ENCODE measurements around the gene LIFR. TPM values are rescaled to one million over a fixed set of nuclear protein-coding genes. Genes with fewer than 3 reads are reported as not detected.
A peak's percentile ranks its signal among the peaks of the same experiment; 100 is the strongest.

LIFR gene
- total RNA-seq, 1 donor from 2014 or later: 101 TPM

DNA sequence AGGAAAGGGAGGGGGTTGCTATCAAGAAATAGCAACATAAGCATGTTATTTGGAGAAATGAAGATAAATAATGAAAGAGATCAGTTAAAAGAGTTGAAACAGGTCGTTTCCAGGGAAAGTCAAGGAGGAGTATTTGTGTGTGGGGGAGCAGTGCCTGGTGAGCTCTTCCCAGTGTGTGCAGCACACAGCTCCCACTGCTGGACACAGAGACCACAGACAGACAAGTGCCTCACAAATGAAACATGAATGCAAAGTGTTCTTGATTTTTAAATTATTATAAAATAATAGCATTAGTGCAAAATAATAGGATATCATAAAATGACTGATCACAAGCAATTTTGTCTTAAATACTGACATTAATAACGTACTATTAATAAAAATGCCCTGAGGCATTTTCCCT lies 40.8 kb downstream of the LIFR start:
- peak; percentile 52 for DNase-seq

DNA sequence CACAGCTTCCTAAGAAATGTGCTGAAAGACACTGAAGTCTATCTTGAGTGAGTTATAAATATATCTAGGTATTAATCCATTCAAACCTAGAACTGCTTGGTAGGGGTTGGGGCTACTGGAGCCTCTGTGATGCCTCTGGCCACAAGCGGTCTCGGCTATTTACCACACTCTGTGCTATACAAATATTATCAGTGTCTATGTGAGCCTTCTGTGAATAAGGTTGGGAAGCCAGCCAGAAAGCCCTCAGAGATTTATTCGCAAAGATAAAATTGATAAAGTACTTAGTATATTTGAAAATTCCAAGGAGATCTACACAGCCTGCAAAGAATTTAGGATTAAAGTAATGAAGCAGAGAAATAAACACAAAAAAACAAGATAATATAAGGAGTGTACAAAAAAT lies 41.4 kb downstream of the LIFR start:
- no peak for DNase-seq

DNA sequence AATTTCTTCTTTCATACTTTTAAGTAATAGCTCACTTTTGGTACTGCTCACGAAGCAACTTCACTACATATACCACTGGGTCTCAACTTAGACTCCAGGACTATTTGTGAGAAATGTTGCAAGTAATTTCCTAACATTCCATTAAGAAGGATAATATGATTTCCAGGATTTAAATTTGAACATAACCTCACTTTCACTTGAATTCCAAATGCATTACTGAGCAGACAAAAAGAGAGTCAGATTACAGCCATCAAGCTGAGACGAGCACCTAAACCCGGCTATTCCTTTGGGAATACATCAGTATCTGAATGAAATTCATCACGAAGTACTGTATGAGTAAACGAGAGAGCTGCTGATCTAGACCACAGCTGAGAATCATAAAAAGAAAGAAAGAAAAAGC lies 47.3 kb downstream of the LIFR start:
- no peak for DNase-seq

DNA sequence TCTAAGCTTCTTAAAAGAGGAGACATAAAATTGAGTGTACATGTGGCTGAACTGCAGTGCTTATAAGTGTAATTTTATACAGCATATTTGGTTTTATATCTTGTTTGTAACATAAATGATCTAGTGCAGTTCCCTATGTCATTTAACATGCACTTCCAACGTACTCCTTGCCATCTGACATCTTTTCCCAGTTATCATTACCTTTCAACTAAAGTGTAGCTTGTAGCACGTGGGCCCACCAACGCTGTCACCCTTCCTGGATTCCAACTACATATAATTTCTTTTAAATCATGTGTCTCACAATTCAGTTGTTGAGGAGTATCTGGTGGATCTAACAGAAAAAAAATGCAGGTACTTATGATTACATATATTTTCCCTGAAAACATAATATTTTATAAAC lies 50.1 kb downstream of the LIFR start:
- DNase-seq: no peak

DNA sequence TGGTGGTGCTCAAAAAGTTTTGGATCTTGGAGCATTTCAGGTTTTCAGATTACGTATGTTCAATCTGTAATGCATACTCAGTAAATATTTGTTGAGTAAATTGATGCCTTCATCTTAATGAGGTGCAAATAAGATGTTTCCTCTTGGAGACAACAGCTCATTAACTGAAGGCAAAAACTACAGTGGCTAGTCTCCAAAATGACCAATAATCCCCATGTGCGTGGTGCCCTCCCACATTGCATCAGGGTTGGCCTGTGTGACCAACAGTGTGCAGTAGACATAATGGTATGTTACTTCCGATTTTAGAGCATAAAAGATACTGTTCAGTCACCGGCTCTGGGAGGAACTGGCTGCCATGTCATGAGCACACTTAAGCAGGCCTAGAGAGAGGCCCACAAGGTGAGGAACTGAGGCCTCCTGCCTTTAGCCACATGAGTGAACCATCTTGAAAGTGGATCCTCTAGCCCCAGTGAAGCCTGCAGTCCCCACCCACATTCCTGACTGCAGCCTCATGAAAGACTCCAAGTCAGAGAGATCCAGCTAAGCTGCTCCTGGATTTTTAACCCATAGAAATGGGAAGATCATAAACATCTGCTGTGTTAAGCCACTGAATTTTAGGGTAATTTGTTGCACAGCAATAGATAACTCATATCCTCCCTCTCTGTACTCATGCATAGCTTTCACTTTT lies 55.7 kb downstream of the LIFR start:
- no peak for DNase-seq

DNA sequence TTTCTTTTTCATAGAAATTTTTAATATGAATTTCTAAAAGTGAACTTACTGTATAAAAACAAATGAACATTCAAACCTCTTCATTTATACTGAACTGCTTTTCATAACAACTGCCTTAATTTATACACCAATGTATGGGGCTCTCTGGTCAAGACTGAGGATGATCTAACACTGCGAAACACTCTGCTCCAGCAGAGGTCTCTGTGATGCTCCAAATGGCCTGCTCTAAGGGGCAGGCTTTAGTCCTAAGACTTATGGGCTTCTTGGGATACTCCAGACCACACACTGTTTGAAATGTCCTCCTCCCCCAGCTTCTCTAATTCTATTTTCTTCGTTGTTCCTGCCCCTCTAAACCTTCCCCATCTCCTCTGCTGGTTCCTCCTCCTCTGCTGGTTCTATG lies 58.5 kb downstream of the LIFR start:
- peak; percentile 41 for DNase-seq

DNA sequence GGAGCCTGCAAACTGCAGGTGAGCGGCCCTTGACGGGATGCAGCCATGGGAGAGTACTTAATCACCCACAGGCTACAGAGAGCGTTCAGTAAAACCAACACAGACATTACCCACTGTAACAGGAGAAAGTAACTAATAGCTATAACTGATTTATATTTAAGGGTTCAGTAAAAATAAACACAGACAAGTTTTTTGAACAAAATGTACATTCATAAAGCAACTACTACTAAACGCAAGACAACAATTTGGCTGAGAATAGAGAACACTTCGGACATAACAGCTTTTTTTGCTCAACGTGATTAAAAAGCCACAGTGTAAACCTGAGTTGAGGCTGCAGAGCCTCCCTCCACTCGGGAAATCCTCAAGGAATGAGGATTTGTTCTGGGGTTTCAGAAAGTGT lies 61.7 kb downstream of the LIFR start:
- DNase-seq: no peak

DNA sequence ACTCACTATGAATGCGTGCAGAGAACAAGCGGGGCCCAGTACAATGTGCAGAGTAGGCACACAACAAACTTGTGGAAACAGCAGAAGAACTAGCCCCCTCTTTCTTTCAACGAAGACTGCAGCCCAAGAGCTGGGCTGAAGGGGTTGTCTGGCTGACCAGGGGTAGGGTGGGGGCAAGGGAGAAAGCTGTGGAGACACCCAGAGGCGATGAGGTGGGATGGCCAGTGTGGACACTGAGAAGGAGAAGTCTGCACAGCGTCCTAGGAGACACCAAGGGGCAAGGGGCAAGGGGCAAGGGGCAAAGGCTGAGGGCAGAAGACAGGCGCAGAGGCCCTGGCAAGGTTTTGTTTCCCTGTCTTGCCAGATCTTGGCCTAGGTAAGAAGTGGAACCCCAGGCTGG lies 62.3 kb downstream of the LIFR start:
- DNase-seq: no peak

DNA sequence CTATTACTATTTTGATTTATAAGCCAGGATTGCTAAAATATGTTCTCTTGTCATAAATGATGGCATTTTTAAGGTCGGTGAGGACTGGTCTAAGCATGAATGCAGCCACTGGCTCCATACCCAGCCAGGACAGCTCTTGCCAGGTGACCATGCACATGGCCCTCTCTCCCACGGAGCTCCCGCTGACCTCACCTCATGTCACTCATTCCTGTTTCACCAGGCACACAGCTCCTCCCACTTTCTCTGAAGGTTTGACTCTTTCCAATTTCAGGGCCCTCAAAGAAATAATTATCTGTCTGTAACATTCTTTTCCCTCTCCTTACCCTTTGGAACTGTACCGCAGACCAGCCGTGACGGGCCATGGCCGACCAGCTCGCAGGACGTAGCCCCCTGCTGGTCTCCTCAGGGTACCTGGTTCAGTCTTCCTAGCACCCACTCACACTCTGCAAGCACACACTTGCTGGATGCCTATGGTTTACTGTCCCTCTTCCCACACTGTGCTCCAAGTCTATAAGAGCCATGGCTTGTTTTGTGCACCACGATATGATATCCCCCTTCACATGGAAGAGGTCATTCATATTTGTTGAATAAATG lies 72.5 kb downstream of the LIFR start:
- DNase-seq: no peak

DNA sequence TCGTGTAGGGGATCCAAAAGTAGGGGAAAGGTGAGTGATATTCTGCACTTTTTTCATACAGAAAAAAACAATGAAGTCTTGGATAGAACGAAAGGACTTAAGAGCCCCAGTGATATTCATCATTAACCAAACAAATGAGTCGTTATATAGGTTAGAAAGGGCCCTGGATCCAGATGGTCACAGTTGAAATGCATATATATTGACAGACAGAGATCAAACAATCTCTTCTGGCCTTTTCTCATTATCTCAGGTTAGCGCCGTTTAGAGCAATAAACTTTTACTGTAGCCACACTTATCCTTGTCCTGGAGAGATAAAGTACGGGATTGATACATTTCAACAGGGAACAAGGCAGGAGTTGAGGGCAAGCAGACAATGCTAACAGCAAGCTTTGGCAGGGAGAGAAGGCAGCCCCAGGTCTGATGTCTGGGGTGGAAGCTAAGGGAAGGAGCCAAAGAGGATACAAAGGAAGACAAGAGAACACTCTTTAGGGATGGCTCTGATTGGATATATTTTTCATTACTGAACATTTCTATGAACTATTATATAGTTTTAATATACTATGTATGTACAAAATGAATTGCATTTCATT lies 77.0 kb downstream of the LIFR start:
- DNase-seq: no peak

DNA sequence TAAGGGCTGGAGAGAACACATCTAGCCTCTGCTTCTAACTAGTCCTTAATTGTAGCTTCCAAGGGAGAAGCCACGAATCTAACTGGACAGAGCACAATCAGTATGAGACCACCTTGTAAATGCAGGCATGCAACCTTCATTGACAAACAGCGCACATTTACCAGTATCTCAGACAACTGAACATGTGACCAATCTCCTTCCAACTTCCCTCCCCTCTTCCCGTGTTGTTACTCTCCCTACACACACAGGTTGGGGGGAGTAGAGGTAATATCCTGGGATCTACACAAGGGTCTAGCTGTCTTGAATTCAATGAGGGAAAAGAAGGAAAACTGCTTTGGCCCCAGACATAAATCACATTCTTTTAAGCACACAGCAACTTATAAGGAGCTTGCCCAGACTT lies 77.6 kb downstream of the LIFR start:
- DNase-seq: no peak

DNA sequence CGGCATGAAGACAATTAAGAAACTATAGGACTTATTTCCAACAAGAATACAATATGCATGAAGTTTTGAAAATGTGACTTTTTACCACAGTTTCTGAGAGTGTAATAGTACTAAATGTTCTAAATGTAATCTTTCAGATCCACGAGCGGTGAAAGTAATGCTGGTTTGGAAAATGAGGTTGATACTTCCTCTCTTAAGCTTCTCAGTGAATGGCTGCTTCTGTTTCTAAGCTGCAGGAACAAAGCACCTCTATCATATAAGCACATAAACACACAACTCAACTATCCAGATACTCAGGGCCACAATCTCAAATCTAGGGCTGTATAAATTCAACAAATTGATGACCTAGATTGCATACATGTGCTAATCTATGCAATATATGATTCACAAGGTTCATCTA lies 78.3 kb downstream of the LIFR start:
- DNase-seq: no peak

DNA sequence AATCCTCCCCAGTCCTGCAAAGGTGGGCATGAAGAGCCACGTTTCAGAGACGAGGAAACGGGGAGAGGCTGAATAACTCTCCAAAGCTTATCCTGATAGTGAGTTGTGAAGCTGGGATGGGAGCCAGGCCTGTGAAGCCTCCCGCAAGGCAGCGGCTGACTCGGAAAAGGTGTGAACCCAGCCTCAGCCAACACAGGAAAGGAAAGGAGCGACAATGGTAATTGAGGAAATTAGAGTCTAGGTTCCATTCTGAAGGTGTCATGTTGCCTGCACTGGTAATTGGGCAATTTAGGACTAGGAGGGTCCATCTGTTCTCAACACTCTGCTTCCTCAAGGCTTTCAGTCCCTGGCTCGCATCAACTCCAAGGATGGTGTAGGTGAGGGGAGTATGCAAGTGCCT lies 83.4 kb downstream of the LIFR start:
- peak; percentile 49 for DNase-seq

DNA sequence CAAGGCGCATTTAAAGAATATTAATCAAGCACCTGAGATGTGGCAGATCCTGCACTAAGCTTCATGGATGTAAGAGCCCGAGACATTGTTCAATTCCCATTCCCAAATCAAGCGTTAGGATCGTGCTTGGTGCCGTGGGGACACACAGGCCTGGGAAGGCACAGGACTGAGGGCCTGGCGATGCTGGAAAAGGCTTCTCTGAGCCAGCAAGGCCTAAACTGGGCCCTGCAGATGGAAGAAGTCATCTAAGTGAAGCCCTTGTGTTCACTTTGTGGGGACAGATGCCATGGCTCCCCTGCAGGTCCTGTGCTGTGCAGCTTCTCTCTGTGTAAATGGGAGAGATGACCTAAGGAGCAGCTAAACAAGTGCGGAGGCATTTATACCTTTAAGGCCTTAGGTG lies 83.9 kb downstream of the LIFR start:
- DNase-seq: no peak

DNA sequence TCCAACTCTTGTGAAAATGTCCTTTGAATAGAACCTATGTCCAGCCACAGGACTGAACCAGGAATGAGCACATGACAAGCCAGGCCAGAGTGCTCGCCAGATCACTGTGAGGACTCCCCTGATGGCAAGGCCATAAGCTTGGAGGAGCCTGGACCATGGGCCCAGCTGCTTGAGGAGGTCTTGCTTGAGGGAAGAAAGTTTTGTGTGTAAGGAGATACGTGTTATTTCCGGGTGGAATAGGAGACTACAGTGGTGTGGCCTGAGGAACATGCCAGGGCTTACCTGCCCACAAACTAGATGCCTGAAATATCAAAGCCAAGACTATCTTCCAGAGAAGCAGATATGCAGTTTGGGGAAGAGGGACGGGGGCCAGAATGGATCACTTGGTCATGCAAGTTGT lies 84.7 kb downstream of the LIFR start:
- DNase-seq: no peak

DNA sequence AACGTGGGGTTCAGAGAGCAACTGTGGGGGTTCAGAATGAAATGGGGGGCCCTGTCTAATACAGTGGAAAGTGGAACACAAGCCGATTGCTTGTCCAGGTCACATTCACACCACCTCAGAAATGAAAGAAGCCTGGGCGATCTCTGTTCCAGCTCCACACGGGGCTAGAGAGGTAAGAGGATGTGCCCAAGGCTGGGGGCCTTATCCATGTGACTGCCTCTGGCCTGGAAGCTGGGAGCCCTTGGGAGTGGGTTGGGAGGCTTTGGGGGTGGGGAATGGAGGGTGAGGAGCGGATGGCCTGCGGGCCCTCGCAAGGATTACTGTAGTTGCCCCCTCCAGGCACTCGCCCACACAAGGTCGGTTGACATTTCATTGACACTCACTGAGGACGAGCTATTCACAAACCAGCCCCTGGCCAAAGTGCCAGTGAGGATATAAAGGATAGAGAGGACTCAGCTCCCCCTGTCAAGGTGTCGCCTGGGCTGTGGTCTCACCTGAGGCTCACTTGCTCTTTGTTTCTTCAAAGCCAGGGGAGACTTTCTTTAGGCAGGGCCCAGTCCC lies 86.7 kb downstream of the LIFR start:
- no peak for DNase-seq

DNA sequence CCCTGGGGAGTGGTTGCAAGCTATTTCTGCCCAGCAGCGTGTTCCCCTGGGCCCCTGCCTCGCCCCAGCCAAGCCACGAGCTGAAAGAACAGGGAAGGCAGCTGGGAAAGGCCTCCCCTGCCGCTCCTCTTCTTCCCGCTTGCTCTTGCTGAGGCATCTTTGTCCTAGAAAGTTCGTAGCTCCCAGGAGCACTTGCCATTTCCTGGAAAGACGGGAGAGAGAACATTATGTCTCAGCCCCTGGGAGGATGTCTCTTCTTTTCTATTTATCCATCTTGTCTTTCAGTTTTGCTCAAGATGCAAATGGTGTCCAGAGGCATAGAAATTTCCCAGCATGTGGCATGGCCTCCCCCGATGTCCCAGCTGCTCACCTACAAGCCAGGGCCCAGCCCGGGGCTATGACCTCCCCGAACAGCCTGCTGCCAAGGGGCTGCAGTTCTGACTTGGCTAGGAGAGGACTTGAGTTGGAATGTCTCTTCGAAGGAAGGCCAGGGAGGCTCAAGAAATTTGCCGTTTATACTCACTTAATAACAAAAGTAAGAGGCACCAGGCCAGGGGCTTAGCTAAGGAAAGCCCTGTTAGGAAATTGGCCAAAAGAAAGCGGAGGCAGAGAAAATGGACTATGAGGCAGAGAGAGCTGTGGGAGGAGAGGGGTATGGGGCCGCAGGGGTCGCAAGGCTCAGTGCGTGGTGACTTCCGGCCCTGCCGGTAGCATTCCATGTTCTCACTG lies 87.3 kb downstream of the LIFR start:
- DNase-seq: no peak

DNA sequence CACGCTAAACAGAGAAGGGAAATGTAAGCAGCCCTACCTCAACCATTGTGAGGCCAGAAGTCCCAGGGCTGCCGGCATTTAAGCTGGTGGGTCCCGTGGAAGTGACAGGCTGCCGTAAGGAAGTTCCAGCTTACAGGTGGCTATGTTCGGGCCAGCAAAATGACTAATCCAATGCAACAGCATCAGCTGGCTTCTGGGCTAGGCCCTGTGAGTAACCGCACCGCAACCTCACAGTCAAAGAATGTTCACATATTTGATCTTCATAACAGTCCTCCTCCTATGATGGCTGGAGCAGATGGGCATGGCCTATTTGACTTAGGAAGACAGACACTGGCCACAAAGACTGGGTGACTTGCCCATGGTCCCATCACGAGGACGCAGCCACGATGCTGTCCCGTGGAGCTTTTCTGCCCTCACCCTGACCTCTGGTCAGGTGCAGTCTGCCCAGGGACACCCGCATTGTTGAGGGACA lies 88.2 kb downstream of the LIFR start:
- peak; percentile 92 for DNase-seq

DNA sequence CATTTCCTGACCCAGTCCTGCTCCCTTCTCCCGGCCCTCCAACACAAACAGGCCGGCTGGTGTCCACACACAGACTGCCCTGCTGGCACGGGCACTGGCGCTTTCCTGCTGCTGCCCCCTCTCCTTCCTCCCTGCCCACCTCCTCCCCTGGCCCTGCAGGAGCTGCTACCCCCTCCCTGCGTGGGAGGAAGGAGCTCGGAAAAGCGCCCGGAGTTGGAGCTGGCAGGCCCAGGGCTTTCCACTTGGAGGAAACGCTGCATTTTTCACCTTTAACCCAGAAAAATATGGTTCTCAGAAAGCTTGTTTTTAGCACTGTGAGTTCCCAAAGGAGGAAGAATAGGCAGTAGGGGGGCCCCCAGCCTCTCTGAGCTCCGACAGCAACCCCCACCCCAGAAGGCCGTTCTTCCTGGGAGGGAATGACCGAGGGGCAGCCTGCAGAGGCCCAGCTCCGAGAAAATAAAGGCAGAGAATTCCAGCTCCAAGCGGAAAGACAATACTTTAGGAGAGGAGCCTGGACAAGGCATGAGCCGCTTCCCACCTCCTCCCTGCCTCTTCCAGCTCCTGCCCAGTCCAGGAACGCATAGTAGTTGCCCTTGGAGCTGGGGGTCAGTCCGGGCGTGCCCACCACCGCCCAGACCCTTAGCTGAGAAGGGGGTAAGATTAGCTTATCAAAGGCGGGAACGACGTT lies 88.9 kb downstream of the LIFR start:
- peak; percentile 88 for DNase-seq

DNA sequence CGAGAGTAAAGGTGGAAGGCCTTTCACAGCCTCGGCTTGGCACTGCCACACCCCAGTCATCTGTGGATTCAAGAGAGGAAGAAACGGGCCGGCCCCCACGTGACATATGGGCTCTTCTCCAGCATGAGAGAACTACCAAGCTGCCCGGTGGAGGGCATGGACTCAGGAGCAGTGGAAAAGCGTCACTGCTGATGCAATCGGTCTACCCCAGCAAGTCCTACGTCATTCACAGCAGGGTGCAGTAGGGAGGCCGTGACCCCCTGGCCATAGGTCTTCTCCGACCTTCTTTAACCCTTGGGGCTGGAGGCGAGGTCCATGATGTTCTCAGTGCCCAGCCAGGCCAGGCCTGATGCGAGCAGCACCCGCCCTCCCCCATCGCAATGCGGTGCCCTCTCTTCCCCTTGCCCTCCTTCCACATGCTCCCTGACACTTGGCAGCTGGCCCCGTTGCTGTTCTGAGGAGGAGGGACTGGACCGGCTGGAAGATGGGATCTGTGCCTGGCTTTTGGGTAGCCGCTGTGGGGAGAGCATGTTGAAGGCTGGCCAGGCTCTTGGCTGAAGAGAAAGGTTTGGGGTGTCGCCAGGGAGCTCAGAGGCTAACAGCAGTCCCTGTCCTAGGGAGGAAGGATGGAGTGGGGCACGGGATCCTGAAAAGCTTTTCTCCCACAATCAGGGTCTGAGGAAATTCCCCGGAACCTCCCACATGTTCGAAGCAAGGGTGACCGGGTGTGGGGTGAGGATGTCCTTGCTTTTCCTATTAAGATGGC lies 89.8 kb downstream of the LIFR start:
- peak; percentile 68 for DNase-seq

DNA sequence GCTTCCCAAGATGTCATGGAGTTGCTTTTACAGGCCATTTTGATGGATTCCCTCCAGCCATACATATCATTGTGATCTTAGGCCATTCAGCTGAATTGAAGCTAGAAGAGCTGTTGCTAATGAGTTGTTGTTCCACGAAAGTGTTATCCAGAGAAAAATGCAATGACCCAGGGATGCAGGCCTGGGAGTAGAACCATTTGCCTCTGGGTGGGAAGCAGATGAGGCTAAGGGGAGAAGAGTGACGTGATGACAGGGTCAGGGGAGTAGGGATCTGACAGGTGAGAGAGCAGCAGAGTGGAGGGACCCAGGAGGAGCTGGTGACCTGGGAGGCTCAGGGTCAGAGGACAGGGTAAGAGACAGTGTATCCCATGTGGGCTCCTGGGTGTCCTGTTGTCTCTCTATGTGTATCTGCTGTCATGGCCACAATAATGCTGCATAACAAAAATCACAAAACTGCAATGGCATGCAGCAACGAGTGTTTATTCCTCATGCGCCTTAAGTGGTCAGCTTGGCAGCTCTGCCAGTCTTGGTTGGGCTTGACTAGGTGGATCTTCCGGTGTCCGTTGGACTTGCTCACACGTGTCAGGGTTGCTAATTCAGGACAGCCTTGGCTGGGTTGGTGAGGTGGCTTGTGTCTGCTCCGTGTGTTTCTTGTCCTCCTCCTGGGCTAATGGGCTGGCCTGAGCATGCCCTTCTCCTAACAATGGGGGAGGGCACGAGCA lies 90.6 kb downstream of the LIFR start:
- peak; percentile 41 for DNase-seq

Data from dermis blood vessel endothelial cell (primary cell).